ENCODE measurements around the gene UGT1A10. TPM values are rescaled to one million over a fixed set of nuclear protein-coding genes. Genes with fewer than 3 reads are reported as not detected.

Gene UGT1A10
- total and polyA plus RNA-seq, 2 donors (not counting 3 experiments of a cell fraction or from before 2014, with no cell fraction given): not detected

- POLR2A ChIA-PET: no interaction called here
- BruUV-seq (replicated peaks): no TSS peak
These were observed 43.0 kb upstream of the UGT1A10 start for GRCh38 chr2:233593201-233593600.

More at GRCh38 chr2:233593201-233593600, 43.0 kb upstream of the UGT1A10 start:
- CTCF ChIA-PET: no interaction called here
- H3K9ac ChIP-seq (replicated peaks; ENCODE audit: extremely low read depth, insufficient read depth, low read length): no peak overlapping the region
- H3K9me3 ChIP-seq (replicated peaks; ENCODE audit: control insufficient read depth, insufficient read depth, low read length): no peaks in the 10 kb centered on the region
- dilution Hi-C loops (cut with MboI; ENCODE audit: extremely low pct_ligation_motif_present, low sequenced_read_pairs) (no loop called here), intact Hi-C loops (cut with micrococcal nuclease) (loop anchor here (10.0 kb wide), 1 partner anchor 472 kb away; no protein-coding TSS in a partner anchor)
- no peaks in the 10 kb centered on the region for H3K4me1 ChIP-seq (ENCODE audit: control insufficient read depth, extremely low read depth, insufficient read depth, low read length)
- H4K20me1 ChIP-seq (replicated peaks; ENCODE audit: control insufficient read depth, extremely low read depth, insufficient read depth, low read length): no peaks in the 10 kb centered on the region
- DNase-seq (ENCODE audit: low read depth, low spot score): no peak
- no peak for TF ChIP-seq FOS (IDR thresholded peaks at IDR 0.05; ENCODE audit: borderline replicate concordance, insufficient read depth, low read length)
- TF ChIP-seq MAX (IDR thresholded peaks at IDR 0.05; ENCODE audit: insufficient read depth, insufficient read length): no peak
- TF ChIP-seq POLR2AphosphoS5 (IDR thresholded peaks at IDR 0.05; ENCODE audit: insufficient read depth, low read depth, low read length): no peak
- TF ChIP-seq CTCF (IDR thresholded peaks at IDR 0.05; ENCODE audit: extremely low read depth in 1 of 2, insufficient read depth in 1 of 2, low read depth in 1 of 2, low read length in 2 of 2): no peak
- TF ChIP-seq GATA2 (IDR thresholded peaks at IDR 0.05; ENCODE audit: insufficient read depth, insufficient read length, low read depth, low read length): no peak
- no peak for TF ChIP-seq MYC (IDR thresholded peaks at IDR 0.05; ENCODE audit: low read depth, low read length)
- no peak for TF ChIP-seq EZH2 (IDR thresholded peaks at IDR 0.05; ENCODE audit: borderline replicate concordance, low read depth, low read length, severe bottlenecking)
- no peak for TF ChIP-seq POLR2A (IDR thresholded peaks at IDR 0.05; ENCODE audit: low read depth, low read length)
- no peak for TF ChIP-seq JUN (IDR thresholded peaks at IDR 0.05; ENCODE audit: borderline replicate concordance, insufficient read depth, insufficient read length, low read depth)
- no peaks in the 10 kb centered on the region for H3K79me2 ChIP-seq (ENCODE audit: control insufficient read depth, insufficient read depth, low read length)
- no peaks in the 10 kb centered on the region for H3K9me1 ChIP-seq (replicated peaks; ENCODE audit: control insufficient read depth, extremely low read depth, insufficient read depth, low read length)
- H3K27ac ChIP-seq (ENCODE audit: insufficient read depth, low read depth, low read length): no peak overlapping the region
- H2AFZ ChIP-seq (ENCODE audit: low read depth, low read length): no peak overlapping the region
- H3K36me3 ChIP-seq (ENCODE audit: control insufficient read depth in 2 of 2, extremely low read depth in 1 of 2, insufficient read depth in 2 of 2, low read length in 2 of 2): no peaks in the 10 kb centered on the region
- no peaks in the 10 kb centered on the region for H3K27me3 ChIP-seq (ENCODE audit: control insufficient read depth in 2 of 2, insufficient read depth in 2 of 2, low read length in 2 of 2)
- no peak overlapping the region for H3K4me3 ChIP-seq (replicated peaks in 1 of 3; ENCODE audit: insufficient read depth in 1 of 3, low read depth in 1 of 3, low read length in 3 of 3)
- no peak for FAIRE-seq
- no peak overlapping the region for H3K4me2 ChIP-seq (ENCODE audit: insufficient read depth, low read length)
